Measurements from ENCODE around the gene PROZ. TPM values are rescaled to one million over a fixed set of nuclear protein-coding genes. Genes with fewer than 3 reads are reported as not detected.

Gene PROZ
- total RNA-seq, 1 donor from 2014 or later, result not detected

DNA sequence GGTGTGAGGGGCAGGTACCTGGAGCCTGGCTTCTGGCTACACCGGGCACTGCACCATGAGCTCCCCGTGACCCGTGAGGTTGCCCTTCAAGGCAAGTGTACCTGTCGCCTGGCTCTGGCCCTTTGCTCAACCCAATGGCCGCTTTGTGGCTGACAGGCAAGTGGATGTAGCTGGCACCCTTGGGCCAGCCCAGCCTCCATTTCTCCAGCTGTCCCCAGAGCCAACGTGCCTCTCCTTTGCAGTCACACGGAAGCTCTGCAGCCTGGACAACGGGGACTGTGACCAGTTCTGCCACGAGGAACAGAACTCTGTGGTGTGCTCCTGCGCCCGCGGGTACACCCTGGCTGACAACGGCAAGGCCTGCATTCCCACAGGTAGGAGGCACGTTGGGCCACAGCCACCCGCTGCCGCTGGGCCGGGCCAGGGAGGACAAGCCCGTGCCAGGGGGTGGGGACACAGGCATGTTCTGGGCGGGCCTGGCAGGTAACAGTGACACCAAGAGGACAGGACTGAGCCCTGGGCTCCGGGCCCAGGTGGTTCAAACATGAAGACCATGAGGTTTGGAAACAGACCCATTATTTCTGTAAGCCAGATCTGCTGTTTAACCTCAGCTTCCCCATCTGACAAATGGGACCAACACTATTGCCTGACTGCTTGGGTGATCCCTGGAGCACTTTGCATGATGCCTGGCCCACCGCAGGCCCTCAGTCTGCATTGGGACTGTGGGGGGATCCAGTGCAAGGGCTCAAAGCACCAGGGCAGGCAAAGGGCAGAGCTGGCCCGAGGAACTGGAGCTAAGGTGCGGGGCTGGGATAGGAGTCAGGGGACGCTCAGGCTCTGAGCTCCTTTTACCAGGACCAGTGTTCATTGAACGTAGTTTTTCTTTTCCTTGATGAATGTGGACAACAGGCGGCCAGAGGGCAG lies 17.5 kb upstream of the PROZ start:
- Histone ChIP-seq H3K4me3 (ENCODE audit: low read depth, low read length) (no peak overlapping the region), H3K36me3 (ENCODE audit: control insufficient read depth, insufficient read depth, low read length) (no peaks in the 10 kb centered on the region), H3K27me3 (ENCODE audit: control insufficient read depth, insufficient read depth, low read length) (no peaks in the 10 kb centered on the region)
- FAIRE-seq (no peak), DNase-seq (ENCODE audit: low read depth) (no peak)
- TF ChIP-seq, protein P1, sequence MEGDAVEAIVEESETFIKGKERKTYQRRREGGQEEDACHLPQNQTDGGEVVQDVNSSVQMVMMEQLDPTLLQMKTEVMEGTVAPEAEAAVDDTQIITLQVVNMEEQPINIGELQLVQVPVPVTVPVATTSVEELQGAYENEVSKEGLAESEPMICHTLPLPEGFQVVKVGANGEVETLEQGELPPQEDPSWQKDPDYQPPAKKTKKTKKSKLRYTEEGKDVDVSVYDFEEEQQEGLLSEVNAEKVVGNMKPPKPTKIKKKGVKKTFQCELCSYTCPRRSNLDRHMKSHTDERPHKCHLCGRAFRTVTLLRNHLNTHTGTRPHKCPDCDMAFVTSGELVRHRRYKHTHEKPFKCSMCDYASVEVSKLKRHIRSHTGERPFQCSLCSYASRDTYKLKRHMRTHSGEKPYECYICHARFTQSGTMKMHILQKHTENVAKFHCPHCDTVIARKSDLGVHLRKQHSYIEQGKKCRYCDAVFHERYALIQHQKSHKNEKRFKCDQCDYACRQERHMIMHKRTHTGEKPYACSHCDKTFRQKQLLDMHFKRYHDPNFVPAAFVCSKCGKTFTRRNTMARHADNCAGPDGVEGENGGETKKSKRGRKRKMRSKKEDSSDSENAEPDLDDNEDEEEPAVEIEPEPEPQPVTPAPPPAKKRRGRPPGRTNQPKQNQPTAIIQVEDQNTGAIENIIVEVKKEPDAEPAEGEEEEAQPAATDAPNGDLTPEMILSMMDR (IDR thresholded peaks at IDR 0.05; ENCODE audit: insufficient read depth, low read length, severe bottlenecking), result no peak

DNA sequence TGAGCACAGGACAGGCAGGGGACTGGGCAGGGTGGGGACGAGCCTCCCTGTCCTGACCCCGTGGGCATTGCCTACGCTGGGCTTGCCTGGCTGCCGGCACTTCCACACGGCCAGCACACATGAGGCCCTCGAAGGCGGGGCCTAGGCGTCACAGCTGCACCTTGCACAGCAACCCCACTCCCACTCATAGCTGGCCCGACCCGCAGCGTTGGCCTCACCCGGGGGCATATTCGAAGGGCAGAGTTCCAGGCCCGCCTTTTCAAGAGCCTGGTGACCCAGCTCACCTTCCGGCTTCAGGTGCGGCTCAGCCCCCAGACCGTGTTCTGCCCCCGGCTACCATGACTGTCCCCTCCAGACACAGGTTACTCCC lies 16.9 kb upstream of the PROZ start:
- Histone ChIP-seq H3K36me3 (ENCODE audit: control insufficient read depth, insufficient read depth, low read length) (no peaks in the 10 kb centered on the region), H3K27me3 (ENCODE audit: control insufficient read depth, insufficient read depth, low read length) (no peaks in the 10 kb centered on the region), H3K4me3 (ENCODE audit: low read depth, low read length) (no peak overlapping the region)
- no peak for DNase-seq (ENCODE audit: low read depth)
- FAIRE-seq, result no peak
- TF ChIP-seq, protein P1 (IDR thresholded peaks at IDR 0.05; ENCODE audit: insufficient read depth, low read length, severe bottlenecking), result no peak

DNA sequence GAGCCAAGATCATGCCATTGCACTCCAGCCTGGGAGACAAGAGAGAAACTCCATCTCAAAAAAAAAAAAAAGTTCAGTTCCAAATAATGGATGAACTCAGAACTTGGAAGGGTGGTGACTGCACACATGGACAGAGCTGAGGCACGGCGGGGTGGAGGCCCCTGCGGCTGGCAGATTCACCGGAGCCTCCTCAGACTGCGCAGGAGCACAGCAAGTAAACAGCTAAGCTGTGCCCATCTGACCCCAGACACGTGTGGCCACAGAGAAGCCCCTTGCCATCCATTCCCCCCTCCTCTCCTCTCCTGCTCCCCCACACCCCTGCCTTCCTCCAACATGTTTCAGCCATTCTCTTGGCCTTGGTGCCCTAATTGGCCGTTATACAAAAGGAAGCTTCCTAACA lies 15.6 kb upstream of the PROZ start:
- FAIRE-seq (no peak), DNase-seq (ENCODE audit: low read depth) (no peak)
- Histone ChIP-seq H3K36me3 (ENCODE audit: control insufficient read depth, insufficient read depth, low read length) (no peaks in the 10 kb centered on the region), H3K4me3 (ENCODE audit: low read depth, low read length) (no peak overlapping the region), H3K27me3 (ENCODE audit: control insufficient read depth, insufficient read depth, low read length) (no peaks in the 10 kb centered on the region)
- TF ChIP-seq, protein P1 (IDR thresholded peaks at IDR 0.05; ENCODE audit: insufficient read depth, low read length, severe bottlenecking), result no peak

DNA sequence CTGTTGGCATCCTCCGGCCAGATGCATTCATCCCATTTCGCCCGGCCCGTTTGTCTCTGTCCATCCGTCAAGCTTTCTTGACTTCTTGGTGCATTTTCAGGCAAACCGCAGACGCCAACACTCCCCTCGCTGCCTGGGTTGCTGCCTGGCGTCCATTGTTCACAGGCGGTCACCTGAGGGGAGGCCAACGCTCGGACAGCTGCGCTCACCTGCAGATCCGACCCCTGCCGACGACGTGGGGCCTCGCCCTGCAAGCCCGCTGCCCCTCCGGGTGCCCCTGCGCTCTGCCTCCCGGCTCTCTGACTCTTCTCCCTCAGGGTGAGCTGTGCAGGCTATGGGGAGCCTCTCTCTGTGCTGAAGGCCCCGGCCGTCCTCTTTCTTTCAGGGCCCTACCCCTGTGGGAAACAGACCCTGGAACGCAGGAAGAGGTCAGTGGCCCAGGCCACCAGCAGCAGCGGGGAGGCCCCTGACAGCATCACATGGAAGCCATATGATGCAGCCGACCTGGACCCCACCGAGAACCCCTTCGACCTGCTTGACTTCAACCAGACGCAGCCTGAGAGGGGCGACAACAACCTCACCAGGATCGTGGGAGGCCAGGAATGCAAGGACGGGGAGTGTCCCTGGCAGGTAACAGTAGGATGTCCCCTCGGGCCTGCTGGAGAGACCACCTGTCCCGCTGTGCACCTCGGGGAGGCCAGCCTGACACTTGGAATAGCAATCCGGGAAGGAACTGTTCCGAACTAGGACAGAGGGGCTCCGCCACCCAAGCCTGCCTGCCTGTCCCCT lies 14.8 kb upstream of the PROZ start:
- no peaks in the 10 kb centered on the region for H3K27me3 ChIP-seq (ENCODE audit: control insufficient read depth, insufficient read depth, low read length)
- no peaks in the 10 kb centered on the region for H3K36me3 ChIP-seq (ENCODE audit: control insufficient read depth, insufficient read depth, low read length)
- H3K4me3 ChIP-seq (ENCODE audit: low read depth, low read length), result no peak overlapping the region
- DNase-seq (ENCODE audit: low read depth) (no peak), FAIRE-seq (no peak)
- TF ChIP-seq, protein P1 (IDR thresholded peaks at IDR 0.05; ENCODE audit: insufficient read depth, low read length, severe bottlenecking), result no peak

DNA sequence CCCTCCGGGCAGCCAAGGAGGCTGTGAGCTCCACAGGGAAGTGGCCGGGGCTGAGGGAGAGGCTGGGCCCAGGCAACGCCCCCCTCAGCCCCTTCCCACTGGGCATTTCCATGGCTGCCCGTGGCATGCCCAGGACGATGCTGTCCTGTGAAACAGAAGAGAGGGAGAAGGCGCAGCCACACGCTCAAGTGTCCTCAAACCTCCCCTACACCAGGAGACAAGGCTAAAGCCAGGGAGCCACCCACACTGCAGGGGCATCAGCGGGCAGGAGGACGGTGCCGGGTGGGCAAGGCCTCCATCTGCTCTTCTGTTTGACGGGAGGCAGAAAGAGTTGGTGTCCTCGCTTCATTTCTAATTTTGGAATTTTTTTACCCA lies 14.2 kb upstream of the PROZ start:
- no peak for FAIRE-seq
- DNase-seq (ENCODE audit: low read depth), result no peak
- no peak overlapping the region for H3K4me3 ChIP-seq (ENCODE audit: low read depth, low read length)
- no peaks in the 10 kb centered on the region for H3K36me3 ChIP-seq (ENCODE audit: control insufficient read depth, insufficient read depth, low read length)
- TF ChIP-seq, protein P1 (IDR thresholded peaks at IDR 0.05; ENCODE audit: insufficient read depth, low read length, severe bottlenecking), result no peak
- H3K27me3 ChIP-seq (ENCODE audit: control insufficient read depth, insufficient read depth, low read length), result no peaks in the 10 kb centered on the region

Measured in bronchial epithelial cell (primary cell).